Neural crest cell (in vitro differentiated cells): Measurements from ENCODE around the gene ADAM21. TPM values are rescaled to one million over a fixed set of nuclear protein-coding genes. Genes with fewer than 3 reads are reported as not detected.

Source experiments
- total RNA-seq: library from RNA; stranded (reverse); gene quantifications from 2 replicates; pipeline ENCODE4 v1.2.1, GENCODE V29; 2021

ADAM21 gene
- total RNA-seq, 1 donor from 2014 or later = not detected

Other genes starting within 250 kb of the ADAM21 start
- 48.6 and 55.9 TPM in 2 replicates for gene COX16, start 92.5 kb upstream of the ADAM21 start, total RNA-seq
- 27.0 and 29.1 TPM in 2 replicates for gene SYNJ2BP, start 35.1 kb upstream of the ADAM21 start, total RNA-seq
- gene ADAM20, start 82.8 kb downstream of the ADAM21 start, total RNA-seq = 0.23 and 0.37 TPM in 2 replicates
- 50.9 and 52.3 TPM in 2 replicates for gene MED6, start 148.5 kb downstream of the ADAM21 start, total RNA-seq
- 3.7 and 4.2 TPM in 2 replicates for gene TTC9, start 189.7 kb downstream of the ADAM21 start, total RNA-seq